Activated CD4-positive, alpha-beta T cell treated with anti-CD3 and anti-CD28 coated beads, Interleukin-2, Interleukin-4, amounts not matched to agents 100 ng/mL and 50 ng/mL, durations not matched to agents 16 hours and 8 hours (primary cell): ENCODE measurements around the gene ANKLE1.

Experiments
- DNase-seq: peaks from one replicate; pipeline ENCODE4 v3.0.0-alpha.2; 2020; ENCODE audit warnings: low spot score

The ANKLE1 gene

GRCh38 chr19:17281391-17282304 is at the start of gene ANKLE1:
Gene ANKLE1, plus strand, starts transcription at chr19:17281901. Its CDS starts 20 bp downstream, at chr19:17281921.
- DNase-seq = peak; percentile 37

- no peak for DNase-seq
These were observed 49.4 kb upstream of the ANKLE1 start for GRCh38 chr19:17232258-17232657.

DNA sequence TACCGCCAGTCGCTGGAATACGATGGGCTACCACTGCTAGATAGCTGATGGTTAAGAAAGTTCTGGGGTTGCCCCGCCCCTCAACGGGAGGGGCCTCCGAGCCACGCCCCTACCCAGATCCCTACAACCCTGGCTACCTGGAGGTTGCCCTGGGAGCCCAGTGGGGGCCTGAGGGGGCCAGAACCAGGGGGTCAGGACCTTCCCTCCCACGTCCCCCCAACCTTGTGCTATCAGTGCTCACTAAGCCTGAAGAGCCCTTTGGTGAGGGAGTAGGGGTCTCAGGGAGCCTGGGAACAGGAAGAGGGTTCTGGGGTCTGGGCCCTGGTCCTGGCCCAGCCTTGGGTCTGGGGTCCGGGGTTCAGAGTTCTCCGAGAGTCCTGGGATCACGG is 46.8 kb upstream of the ANKLE1 start:
- DNase-seq = peak; percentile 74

- DNase-seq = peak; percentile 63
These were observed 46.3 kb upstream of the ANKLE1 start for GRCh38 chr19:17235300-17235970.

DNA sequence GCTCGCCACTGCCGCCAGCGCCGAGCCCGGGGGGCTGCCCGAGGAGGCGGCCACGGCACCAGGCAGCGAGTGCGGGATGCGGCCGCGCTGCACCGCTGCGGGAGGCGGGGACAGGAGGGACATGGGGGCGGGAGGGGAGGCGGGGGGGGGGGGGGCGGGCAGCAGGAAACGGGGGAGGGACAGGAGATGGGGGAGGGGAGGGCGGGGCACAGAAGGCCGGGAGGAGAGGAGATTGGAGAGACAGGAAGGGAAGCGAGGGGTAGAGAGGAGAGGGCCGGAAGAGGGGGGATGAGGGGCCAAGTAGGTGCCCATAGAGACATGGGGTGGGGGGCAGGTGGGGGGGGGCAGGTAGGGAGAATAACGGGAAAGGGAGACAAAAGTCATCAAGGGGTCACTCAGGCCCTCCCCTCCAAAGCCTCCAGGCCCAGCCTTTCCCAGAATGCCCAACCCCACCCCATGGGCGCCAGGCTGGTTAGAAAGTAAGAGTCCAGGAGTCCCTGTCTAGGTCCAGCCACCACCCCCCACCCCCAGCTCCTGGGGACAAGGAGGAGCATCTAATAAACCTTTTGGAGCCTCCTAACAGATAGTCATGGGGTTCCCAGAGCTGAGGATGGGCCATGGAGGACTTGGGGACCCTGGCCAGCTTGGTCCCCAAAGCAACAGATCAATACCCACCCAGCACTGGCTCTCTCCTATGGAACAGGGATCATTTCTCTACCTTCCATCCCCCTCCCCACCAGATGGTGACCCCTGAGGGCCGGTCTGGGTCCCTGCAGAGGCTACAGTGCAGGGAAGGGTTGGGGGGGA is 45.5 kb upstream of the ANKLE1 start:
- peak; percentile 24 for DNase-seq

DNA sequence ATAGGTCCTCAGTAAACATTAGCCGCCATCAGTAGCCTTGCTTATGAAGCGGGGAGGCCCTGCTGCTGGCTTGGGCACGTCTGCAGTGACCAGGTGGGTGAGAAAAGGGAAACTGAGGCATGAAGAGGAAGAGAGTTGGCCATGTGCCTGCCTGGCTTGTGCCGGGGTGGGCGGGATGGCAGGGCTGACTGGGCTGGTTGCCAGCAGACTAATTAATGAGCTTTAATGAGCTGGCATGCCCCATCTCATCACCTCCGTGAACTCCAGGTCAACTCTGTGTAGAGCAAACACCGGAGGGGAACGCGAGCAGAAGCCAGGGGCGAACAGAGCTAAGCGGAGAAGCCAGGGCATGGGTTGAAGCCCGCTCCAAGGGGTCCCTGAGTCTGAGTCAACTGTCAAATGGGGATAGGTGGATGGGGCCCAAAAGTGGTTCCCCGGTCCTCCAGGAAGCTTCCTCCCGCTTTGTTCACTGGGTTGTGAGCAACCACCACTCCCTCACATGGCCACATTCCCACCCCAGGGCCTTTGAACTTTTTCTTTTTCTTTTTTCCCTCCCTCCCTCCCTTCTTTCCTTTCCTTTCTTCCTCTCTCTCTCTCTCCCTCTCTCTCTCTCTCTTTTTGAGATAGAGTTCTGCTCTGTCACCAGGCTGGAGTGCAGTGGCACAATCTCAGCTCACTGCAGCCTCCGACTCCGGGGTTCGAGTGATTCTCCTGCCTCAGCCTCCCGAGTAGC is 44.7 kb upstream of the ANKLE1 start:
- DNase-seq = no peak

DNA sequence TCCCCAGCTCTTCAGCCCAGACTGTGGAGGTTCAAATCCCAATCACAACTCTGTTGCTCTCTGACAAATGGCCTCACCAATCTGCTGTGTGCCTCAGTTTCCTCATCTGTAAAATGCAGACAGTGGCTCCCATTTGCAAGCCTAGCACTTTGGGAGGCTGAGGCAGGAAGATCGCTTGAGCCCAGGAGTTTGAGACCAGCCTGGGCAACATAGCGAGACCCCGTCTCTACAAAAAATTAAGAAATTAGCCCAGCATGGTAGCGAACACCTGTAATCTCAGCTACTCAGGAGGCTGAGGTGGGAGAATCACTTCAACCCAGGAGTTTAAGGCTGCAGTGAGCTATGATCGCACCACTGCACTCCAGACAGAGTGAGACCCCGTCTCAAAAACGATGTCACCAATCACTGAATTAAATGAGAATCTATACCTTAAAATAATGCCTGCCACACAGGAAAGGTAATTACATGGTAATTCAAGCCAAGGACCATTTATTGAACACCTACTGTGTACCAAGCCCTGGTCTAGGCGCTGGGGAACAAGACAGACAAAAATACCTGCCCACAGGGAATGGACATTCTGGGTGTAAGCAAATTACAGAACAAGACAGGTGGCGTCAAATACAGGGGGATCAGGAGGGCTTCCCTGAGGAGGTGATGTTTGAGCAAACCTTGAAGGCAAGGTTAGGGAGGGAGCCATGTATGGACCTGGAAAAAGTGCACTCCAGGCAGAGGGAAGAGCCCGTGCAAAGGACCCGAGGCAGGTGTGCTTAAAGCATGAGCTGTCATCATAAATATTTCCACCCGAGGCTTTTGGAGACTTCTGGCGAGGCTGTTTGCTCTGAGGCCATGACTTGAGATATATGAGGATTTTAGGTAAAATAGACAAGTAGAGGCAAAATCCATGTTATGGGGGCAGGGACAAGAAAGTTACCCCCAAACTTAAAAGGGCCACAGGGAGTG is 43.7 kb upstream of the ANKLE1 start:
- DNase-seq = no peak

GRCh38 chr19:17240062-17240752 is 41.5 kb upstream of the ANKLE1 start:
- DNase-seq = no peak

DNA sequence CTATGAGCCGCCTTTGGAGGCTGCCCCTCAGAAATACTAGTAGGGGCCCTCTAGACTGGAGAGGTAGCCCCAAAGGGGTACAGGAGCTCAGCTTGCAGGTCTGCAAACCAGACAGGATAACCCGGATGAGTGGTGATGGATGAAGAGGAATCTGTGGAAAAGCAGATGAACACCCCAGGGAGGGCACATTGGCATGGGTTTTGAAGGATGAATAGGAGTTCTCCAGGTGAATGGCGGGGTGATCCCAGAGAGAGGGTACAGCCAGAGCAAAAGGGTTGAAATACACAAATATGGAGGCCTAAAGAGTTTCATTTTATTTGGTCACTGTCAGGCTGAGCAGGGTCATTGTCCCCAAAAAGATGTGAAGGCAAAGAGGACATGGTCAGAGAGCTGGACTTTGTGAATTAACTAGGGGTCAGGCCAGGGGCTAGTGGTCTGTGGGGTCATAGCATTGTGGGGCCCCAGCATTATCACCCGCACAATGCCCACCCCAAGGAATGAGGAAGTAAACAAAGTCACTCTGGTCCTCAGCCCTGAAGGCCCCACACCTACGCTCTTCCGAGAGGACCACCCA is 40.8 kb upstream of the ANKLE1 start:
- DNase-seq = no peak

GRCh38 chr19:17242431-17243208 is 39.1 kb upstream of the ANKLE1 start:
- DNase-seq = no peak

GRCh38 chr19:17243211-17243829 is 38.4 kb upstream of the ANKLE1 start:
- DNase-seq = no peak

DNA sequence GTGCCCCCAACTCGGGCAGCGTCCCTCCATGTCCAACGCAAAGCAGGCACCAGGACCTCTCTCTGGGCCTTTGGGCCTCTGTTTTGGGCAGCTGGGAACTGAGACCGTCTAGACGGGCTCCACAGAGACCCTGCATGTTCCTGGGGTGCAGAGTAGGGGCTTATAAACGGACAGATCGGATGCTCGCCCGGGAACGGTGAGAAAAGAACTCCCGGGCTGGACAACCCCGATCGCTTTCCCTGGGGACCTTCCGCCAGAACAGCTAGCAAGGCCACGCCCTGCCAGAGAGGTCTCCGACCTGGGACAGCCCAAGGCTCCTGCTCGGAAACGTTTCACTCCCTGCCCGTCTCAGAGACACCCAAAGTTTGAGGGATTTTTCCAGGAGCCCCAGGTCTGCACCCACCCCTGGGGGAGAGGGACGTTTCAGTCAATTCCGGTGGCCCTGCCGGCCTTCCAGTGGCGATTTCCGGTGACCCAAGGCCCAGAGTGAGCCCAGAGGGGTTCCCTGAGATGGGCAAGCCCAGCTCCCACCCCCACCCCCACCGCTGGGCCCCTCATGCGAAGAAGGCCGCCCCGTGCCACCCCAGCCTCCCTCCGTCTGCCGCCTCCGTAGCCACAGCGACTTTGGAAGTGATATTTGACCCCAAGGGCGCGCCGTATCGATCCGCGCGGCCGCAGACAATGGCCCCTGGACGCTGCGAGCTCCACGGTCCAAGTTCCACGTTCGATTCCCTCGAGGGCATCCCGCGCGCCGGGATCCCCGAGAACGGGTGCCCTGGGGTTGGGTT is 37.7 kb upstream of the ANKLE1 start:
- no peak for DNase-seq

DNA sequence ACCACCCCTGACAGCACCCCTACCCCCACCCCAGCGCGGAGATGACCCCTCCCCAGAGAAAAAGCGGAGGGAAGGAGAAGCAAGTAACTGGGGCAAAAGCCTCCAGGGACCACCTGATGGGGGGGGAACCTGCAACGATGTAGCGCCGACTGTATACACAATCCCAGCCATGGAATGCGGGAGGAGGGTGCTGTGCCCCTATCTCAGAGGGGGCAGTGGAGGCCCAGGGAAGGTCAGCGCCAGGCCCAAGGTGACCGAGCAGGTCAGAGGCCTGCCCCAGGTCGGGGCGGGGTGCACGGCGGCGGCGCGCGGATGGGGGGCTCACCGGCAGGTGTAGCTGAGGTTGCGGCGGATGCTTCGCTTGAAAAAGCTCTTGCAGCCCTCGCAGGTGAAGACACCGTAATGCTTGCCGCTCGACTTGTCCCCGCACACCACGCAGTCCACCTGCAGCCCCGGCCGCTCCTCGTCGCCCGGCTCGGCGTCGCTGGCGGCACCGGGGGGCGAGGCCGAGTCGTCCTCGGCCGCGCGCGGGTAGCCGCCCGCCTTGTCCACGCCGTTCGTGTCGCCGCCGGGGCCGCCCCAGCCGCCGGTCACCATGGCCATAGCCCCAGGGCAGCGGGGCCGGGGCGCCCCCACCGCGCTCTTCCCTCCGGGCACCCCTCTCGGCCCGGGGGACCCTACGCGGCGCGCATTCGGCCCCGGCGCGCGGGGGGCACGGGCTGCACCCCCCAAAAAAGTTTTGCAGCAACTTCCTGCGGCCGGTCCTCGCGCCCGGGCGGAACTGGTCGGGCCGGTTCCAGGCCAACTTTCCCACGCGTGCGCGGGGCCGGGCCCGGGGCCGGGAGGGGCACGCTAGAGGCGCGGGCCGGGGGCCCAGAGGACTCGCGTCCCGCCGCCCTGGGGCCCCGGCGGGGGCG is 36.8 kb upstream of the ANKLE1 start:
- no peak for DNase-seq

DNA sequence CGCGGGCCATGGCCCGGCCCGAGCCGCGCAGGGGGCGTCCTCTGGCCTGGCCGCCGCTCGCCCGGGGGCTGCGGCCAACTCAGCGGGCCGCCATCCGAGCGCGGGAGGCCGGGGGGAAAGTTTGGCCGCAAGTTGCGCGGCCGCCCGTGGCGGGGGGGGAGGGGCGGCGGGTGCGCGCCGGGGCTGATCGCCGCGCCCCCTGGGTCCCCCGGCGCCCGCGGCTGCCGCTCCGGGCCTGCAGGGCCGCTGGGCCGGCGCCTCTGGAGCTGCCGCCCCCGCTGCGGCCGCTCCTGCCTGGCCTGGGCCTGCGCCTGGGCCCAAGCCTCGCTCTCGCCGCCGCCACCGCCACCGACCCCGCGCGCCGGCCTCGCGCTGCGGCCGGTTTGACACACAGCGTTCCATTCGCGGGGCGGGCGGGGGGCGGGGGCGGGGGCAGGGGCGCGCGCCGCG is 36.1 kb upstream of the ANKLE1 start, which contains the start of gene NR2F6:
Gene NR2F6, minus strand, starts transcription at position 385 of the 450 bp plus-strand sequence. CDS start 699 bp downstream, outside the sequence.
- DNase-seq = no peak

DNA sequence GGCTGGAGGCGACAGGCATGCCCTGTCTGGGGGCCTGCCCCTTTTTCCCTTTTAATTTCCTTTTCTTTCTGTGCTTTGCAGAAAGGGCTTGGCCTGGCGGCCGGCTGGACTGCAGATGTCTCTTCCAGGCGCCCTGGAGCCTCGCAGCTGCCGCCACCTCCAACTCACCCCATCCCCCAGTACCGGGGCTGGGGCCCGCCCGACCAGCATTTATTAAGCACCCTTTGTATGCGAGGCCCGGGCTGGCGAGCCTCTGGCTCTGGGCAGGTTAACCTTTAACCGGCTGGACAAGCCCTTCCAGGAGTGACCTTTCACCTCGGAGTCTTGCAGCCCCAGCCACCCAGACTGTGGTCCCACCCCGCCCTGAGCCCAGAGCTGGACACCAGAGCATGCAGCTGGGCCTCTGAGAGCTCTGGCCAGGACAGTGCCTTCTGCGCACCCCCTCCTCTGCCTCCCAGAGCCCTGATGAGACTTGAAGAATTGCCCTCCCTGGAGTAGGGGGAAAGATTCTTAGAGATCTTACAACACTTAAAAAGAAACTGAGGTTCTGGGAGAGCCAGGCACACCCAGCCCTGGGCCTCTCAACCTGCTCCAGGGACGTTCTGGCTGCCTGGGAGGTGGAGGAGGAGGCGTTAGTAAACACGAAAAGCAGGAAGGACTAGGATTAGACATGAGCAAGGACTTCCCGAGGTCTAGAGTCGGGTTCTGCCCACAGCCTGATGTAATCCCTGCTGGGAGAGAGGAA is 34.8 kb upstream of the ANKLE1 start:
- DNase-seq = no peak
